Anterior cingulate cortex (tissue), 58 donors: ENCODE measurements around the gene FGF2.
A peak's percentile ranks its signal among the peaks of the same experiment; 100 is the strongest.
"Not testable (repeated sequence)": the region's sequence is repeated elsewhere in the genome, so short reads cannot be mapped to it uniquely, and the experiment has no call there.

ENCODE experiments used
- DNase-seq, 58 donors: peaks; one replicate each; lab custom pipeline; 2025; lab: John Stamatoyannopoulos, UW

Gene FGF2

DNA sequence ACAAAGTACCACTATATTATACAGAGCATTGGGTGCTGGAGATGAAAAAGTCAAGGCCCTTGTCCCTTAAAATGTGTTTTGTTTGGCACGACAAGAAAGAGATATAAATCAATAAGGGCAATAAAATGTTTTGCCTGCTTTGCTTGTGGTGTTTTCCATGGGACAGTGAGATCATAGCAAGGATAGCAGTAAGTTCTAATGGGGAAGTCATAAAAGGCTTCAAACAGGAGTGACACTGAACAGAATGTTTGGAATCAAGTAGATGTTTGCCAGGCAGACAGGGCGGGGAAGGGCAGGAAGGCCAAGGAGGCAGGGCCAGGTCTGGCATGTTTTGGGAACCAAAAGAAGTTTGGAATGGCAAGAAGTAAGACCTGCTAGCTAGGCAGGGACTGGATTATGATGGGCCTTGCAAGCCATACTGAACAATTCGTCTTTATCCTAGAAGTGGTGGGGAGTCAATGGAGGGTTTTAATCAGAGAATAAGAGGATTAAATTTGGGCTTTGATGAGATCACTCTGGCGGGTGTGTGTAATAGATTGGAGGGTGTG is 16.4 kb downstream of the FGF2 start:
- DNase-seq = no peak

DNA sequence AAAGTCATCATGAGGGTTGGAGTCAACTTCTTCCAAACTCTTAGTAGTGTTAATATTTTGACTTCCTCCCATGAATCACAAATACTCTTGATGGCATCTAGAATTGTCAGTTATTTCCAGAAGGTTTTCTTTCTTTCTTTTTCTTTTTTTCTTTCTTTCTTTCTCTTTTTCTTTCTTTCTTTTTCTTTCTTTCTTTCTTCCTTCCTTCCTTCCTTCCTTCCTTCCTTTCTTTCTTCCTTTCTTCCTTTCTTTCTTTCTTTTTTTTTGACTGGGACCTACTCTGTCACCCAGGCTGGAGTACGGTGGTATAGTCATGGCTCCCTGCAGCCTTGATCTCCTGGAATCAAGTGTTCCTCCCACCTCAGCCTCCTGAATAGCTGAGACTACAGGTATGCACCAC is 17.8 kb downstream of the FGF2 start:
- not testable (repeated sequence) for DNase-seq

DNA sequence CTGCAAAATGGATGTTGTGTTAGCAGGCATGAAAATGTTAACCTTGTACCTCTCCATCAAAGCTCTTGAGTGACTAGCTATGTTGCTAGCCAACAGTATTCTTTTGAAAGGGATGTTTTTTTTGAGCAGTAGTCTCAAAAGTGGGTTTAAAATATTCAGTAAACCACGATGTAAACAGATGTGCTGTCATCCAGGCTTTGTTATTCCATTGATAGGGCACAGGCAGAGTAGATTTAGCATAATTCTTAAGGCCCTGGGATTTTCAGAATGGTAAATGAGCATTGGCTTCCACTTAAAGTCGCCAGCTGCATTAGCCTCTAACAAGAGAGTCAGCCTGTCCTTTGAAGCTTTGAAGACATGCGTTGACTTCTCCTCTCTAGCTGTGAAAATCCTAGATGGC is 18.4 kb downstream of the FGF2 start:
- no peak for DNase-seq

DNA sequence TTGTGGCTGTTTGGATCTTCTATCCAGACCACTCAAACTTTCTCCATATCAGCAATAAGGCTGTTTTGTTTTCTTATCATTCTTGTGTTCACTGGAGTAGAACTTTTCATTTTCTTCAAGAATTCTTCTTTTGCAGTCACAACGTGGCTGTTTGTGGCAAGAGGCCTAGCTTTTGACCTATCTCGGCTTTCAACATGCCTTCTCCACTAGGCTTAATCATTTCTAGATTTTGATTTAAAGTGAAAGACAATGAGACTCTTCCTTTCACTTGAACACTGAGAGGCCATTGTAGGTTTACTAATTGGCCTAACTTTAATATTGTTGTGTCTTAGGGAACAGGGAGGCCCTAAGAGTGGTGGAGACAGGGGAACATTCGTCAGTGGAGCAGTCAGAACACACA is 19.1 kb downstream of the FGF2 start:
- DNase-seq = no peak

DNA sequence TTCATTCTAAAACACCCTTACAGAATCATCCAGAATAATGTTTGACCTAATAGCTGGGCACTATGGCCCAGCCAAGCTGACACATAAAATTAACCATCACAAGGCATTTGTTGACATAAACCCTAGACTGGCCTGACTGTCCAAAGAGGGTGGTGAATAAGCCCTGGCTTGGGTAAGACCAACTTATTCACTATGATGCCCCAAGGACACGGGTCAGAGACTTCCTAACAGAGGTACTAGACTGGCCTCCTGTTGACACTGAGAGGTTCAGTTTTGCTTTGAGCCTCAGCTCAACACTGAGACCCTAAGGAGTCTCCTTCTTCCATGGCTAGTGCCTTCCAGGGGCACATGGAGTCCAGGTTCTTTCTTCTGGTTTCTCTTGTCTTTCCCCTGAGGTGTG is 21.3 kb downstream of the FGF2 start:
- DNase-seq = no peak

DNA sequence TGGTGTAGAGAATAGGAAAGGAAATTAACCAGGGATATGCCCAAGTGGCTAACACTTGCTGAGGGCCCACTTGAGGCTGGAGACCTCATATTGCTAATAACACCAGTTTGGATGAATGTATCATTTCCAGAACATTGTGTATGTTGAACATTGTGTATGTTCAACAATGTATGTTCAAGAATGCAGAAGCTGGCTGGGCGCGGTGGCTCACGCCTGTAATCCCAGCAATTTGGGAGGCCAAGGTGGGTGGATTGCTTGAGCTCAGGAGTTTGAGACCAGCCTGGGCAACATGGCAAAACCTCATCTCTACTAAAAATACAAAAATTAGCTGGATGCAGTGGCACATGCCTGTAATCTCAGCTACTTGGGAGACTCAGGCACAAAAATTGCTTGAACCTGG is 23.2 kb downstream of the FGF2 start:
- not testable (repeated sequence) for DNase-seq

DNA sequence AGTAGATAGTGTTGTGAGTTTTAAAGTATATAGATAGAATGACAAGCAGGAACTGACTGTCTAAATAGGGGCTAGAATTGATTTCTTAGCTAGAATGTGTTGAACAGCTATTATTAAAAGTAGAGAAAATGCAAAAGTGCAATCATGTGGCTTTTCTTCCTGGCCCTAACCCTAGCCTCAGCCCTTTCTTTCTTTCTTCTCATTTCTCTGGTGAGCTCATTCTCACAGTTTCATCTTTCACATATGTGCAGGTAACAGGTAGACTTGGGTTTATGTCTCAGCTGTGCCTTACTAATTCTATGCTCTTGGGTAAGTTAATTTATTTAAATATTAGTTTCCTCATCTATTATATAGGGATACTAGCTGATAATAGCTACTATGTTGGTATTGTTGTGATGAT is 24.9 kb downstream of the FGF2 start:
- DNase-seq = no peak

DNA sequence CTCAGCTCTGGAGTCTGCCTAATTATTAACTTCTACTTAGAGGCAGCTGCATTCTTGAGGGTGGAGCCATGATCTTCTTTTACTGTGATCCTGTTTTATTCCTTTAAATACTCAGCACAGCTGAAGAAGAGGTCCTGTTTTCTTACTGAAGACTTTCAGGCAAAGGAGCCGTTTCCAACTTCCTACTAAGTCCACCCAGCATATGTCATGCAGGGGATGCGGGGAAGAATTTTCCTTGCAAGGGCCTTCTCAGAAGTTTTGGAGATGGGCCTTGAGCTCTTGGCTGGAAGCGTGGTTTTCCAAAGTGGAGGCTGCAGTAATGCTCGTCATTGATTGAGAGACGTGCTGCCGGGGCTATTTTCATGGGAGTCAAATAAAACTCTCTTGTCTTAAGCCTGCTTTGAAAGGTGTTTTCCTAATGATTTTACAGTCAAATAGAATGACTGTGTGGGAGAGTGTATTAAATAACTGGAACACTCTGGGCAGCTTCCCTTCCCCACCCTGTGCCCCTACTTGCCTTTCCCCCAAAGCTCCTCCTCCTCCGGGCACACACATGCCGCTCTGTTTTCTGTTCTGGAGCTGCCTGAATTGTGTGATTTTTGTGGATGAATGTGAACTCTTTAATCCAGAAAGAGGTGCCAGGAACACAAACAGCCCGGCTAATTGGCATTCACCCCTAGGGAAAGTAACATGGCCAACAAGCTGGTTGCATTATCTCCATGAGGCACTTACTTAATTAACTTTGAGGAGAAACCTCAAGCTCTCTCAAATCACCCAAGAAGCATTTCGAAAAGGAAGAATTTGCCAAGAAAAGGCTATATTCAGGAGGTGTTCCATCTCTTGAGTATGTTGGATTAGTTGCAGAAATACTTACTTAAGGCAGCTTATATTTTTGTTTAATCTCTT is 28.1 kb downstream of the FGF2 start:
- peak in 54 of 58 donors; percentile 6 to 92 (median 69) for DNase-seq

DNA sequence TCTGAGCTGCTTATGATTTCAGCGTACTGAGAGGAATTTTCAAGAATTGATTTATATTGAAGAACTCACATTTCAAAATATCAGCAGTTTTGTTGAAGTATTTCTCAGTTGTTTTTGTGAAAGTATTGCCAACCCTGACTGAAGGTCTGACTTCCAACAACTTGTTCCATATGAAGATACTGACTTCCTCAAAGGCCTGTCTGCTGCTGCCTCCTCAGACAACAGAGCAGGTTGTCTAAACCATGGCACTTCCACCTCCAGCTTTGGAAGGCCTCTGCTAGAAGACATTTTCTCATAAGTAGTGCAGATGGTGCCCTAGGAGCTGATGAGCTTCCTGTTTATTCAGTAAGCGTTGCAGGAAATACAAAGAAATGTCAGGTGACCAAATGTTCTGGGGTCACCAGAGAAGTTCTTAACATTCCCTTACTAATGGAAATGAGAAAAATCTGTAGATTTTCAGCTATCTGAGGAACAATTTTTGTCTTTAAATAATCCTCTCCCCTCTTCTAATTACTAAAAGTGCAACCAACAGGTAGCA is 28.8 kb downstream of the FGF2 start:
- DNase-seq = peak in 2 of 58 donors; percentile 1 to 2

DNA sequence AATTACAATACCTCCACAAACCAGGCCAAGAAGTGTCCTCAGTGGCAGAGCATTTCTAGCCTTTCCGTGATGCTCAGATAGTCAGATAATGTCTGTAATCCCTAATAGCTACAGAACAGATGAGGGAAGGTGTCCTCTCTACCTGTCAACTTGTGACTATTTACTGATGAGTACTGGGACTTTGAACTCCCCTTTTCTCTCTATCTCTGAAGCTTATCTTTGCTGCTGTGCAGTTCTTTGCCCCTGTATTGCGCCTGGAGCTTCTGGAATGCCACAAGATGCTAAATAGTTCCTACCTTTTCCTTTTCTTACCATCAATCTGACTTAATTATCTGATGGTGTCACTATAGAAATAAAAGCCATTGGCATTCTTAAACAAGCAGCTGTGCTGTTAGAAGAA is 30.5 kb downstream of the FGF2 start:
- no peak for DNase-seq

DNA sequence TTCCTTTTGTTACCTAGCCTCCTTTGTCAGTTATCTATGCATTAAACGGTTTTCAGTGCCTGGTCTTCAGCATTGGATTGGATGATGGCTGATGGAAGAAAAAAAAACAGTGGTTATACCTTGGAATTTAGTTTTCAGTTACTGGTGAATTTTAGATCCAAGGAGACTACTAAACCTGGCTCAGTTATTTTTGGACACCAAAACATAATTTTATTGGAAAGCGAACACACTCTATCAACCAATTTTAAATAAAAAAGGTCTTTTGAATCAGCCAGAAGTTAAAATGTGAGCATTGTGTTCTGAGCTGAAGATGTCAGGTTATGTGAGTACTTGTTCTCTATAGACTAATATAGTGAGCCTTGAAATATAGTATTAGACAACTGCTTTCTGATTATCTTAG is 32.1 kb downstream of the FGF2 start:
- DNase-seq = no peak

DNA sequence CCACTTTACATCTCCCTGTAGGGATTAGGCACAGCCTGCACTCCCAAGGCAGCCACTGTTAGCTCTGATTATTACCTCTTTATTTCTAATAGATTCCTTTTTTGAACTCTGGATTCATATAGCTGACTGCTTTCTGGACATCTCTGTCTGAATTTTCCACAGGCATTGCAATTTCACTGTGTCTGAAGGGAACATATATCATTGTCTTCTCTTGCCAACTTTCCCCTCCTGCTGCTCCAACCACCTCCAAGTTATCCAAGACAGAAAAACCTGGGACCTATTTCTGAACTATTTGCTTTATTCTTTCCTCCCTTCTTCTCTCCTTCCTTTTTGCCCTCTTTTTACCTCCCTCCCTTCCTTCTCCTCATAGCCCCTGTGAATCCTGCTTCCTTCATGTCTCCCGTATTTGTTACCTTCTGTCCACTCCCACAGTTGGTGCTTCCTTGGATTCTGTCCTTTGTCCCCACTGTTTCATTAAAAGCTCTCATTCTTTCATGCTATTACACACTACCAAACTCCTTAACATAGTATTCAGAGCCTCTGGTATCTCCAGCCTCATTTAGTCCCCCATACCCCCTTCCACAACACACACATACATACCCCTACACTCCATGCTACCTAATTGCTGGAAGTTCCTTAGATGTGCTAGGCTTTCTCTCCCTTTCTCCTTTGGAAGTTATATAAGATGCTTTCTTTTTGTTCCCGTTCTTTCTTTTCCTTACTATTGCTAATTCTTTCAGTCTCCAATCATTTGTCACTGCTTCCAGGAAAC is 34.7 kb downstream of the FGF2 start:
- DNase-seq = no peak

DNA sequence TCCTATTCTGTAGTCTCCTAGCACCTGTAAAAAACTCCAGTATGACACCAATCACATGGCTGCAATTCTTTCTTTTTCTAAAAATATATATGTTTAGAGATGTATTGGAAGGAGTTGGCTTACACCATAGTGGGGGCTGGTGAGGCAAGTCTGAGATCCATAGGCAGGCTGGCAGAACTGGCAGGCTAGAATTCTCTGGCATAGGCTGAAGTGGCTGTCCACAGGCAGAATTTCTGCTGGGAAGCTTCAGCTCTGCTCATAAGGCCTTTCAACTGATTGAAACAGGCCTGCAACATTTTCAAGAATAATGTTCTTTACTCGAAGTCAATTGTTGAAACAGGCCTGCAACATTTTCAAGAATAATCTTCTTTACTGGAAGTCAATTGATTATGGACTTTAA is 37.0 kb downstream of the FGF2 start:
- no peak for DNase-seq

DNA sequence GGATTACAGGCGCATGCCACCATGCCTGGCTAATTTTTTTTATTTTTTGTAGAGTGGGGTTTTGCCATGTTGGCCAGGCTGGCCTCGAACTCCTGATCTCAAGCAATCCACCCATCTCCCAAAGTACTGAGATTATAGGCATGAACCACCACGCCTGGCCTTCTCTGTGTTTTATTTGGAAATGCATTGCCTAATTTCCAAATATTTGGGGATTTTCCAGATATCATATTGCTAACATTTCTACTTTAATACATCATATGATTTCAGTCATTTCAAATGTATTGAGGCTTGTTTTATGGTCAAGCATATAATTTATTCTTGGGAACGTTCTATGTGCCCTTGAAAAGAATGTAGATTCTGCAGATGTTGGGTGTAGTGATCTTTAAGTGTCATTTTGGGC is 38.8 kb downstream of the FGF2 start:
- DNase-seq = no peak

DNA sequence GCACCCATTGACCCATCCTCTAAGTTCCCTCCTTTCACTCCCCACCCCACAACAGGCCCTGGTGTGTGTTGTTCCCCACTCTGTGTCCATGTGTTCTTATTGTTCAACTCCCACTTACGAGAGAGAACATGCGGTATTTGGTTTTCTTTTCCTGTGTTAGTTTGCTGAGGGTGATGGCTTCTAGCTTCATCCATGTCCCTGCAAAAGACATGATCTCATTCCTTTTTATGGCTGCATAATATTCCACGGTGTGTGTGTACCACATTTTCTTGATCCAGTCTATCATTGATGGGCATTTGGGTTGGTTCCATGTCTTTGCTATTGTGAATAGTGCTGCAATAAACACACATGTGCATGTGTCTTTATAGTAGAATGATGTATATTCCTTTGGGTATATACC is 41.6 kb downstream of the FGF2 start:
- DNase-seq = not testable (repeated sequence)

DNA sequence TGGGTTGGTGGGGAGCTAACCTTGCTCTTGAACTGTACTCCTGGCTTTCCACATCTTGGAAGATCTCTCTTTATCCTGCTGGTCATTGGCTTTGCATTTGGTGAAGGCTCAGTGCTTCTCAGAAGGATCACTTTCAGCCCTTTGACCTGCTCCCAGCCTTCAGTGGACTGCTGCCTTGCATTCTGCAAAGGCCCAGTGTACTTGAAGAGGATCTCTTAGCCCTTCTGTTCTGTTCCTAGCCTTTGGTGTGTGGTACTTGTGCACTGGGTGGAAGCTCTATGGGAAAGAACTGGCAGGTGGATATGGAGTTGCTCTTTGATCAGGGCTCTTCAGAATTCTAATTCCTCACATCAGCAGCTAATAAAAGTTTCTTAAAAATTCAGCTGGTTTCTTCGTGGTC is 46.5 kb downstream of the FGF2 start:
- no peak for DNase-seq

DNA sequence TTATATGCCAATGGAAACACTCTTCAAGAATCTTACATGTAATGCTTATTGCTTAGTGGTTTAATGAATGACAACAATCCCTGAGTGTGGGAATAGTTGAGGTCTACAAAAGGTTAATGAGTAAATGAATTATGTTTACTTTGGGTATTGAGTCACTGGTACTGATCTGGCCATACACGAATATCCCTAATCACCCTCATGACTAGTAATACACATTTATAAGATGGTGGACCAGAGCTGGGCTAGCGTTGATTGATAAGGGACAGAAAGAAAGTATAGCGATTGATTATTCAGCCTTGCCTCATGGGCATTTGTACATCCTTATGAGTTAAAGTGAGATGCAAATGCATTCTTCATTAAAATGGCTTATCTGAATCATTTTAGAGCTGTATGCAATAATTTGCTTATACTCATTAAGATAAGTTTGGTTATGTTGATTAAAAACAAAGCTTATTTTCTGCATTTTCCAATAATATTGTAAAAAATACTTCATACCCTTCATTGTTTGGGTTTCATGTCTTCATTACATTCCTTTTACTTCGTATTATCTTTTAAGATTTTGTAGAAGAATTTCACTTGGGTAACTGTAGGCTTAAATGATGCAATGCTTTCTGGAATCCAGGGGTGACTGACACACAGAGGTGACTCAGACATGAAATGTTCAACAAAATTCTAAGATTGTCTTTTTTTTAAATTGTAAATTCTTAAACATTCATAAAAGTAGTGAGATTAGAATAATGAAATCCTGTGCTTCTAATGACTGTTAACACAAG is 47.4 kb downstream of the FGF2 start:
- DNase-seq = no peak

DNA sequence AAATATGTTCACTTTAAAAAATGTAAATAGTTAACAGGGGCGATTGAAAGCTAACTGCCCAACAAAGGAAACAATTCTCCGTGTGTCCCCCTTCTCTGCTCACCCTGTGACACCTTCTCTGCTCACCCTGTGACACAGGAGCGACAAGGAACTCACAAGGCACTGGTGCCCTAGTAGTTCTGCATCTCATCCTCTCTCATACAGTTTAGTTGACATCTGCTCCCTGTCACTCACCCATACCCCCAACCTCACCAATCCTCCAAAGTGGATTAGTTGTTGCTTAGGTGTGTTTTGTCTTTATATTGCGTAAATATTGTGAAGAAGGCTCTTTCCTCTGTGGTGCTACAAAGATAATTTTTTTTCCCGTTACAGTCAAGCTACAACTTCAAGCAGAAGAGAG is 49.3 kb downstream of the FGF2 start:
- DNase-seq = no peak

DNA sequence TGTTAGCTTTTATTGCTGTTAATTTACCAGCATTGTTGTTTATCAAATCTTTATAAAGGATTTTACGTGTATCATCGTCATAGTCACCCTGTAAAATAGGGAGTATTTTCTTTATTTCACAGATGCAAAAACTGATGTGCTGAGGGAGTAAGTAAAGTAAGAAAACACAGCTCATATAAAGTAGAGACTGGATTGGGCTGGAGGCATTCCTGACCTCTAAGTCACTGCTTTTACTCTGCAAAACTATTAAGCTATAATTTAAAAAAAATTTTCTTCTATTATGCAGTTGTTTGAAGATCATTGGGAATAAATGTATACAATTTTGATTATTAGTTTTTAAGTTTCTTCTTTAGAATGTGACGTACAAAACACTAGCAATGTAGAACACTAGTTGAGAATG is 49.8 kb downstream of the FGF2 start:
- DNase-seq = no peak

DNA sequence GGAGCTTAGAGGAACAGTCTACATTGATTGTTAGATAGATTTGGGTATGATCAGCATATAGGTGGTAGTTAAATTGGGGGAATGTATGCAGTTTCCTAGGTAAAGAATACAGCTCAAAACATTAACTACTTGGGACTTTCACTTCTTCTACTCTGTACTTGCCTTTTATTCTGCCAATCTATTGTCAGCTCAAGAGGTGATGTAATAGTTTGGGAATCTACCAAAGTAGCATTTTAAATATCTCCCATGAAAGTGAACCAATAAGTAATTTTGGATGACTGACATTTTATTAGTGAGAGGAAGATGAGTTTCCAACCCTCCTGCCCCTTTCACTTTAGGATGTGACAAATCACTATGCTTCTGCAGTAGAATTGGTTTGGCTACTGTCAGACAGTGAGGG is 52.4 kb downstream of the FGF2 start:
- DNase-seq = no peak
